HepG2 (cell line): ENCODE data around the gene FOSB. TPM values are rescaled to one million over a fixed set of nuclear protein-coding genes. Genes with fewer than 3 reads are reported as not detected.

Experiments used
- GABPB1 ChIP-seq: IDR thresholded peaks from 2 replicates; pipeline ENCODE4 v1.6.1; 2016; ENCODE audit warnings: mild to moderate bottlenecking, missing genetic modification reagents, moderate library complexity, missing compliant biosample characterization
- KDM5A ChIP-seq: fragments of 200-600 bp; sonication (generic); IDR thresholded peaks from 2 replicates; pipeline ENCODE4 v1.7.0; 2018; ENCODE audit warnings: antibody characterized with exemption, mild to moderate bottlenecking, low read length, borderline replicate concordance
- NBN ChIP-seq: fragments of 450-650 bp; conservative IDR thresholded peaks from 2 replicates; pipeline ENCODE4 v1.6.1; 2017
- PAX8 ChIP-seq: sonication (generic); formaldehyde crosslinking; IDR thresholded peaks from 2 replicates; pipeline ENCODE4 v1.8.0; 2022; ENCODE audit warnings: mild to moderate bottlenecking, missing genetic modification reagents, borderline replicate concordance
- TSC22D2 ChIP-seq: sonication (generic); formaldehyde crosslinking; IDR thresholded peaks from 2 replicates; pipeline ENCODE4 v1.5.1; 2020; ENCODE audit warnings: missing genetic modification reagents, mild to moderate bottlenecking, borderline replicate concordance
- YEATS2 ChIP-seq: sonication (generic); formaldehyde crosslinking; IDR thresholded peaks from 2 replicates; pipeline ENCODE4 v1.4.0; 2020; ENCODE audit warnings: missing genetic modification reagents, borderline replicate concordance
- ZFP36L1 ChIP-seq: sonication (generic); formaldehyde crosslinking; IDR thresholded peaks from 2 replicates; pipeline ENCODE4 v1.8.0; 2022; ENCODE audit warnings: mild to moderate bottlenecking, missing genetic modification reagents, moderate library complexity
- ZNF326 ChIP-seq: sonication (generic); formaldehyde crosslinking; IDR thresholded peaks from 2 replicates; pipeline ENCODE4 v1.4.0; 2020; ENCODE audit warnings: missing genetic modification reagents, borderline replicate concordance
- ZNF547 ChIP-seq: sonication (generic); formaldehyde crosslinking; IDR thresholded peaks from 2 replicates; pipeline ENCODE4 v1.5.1; 2020; ENCODE audit warnings: mild to moderate bottlenecking, missing genetic modification reagents
- ZNF552 ChIP-seq: sonication (generic); formaldehyde crosslinking; IDR thresholded peaks from 2 replicates; pipeline ENCODE4 v1.9.0; 2022; ENCODE audit warnings: missing genetic modification reagents, mild to moderate bottlenecking, borderline replicate concordance
- ZNF879 ChIP-seq: sonication (generic); formaldehyde crosslinking; IDR thresholded peaks from 2 replicates; pipeline ENCODE4 v1.8.1; 2023; ENCODE audit warnings: missing genetic modification reagents
- polyA plus RNA-seq, 8 experiments: library from polyadenylated mRNA; depleted of rRNA in 3 of 8; stranded (reverse) in 7 of 8; unstranded in 1 of 8; fragments of >200 nt; fragmentation: Illumina TruSeq in 4 of 8; extraction: Trizol in 4 of 8; gene quantifications; 2 replicates each; pipeline versions ENCODE4 v1.2.1 to v1.2.3, GENCODE V29; 2011 to 2016; ENCODE audit warnings: low read depth in 4 of 8, missing spikeins in 1 of 8, mixed read lengths in 1 of 8; ENCODE audit not compliant: insufficient read depth in 1 of 8
- total RNA-seq, 5 experiments: library from RNA; depleted of rRNA; stranded (reverse); fragments of >200 nt; fragmentation: Illumina TruSeq; extraction: Trizol; gene quantifications; 2 replicates each; pipeline ENCODE4 v1.2.3, GENCODE V29; 2016; ENCODE audit warnings: low read depth in 1 of 5
- TF ChIP-seq, protein P1 (sequence below): sonication (generic); formaldehyde crosslinking; IDR thresholded peaks from 2 replicates; pipeline ENCODE4 v1.9.0; 2021; ENCODE audit warnings: missing genetic modification reagents, borderline replicate concordance
- TF ChIP-seq, protein P2 (sequence below): sonication (generic); formaldehyde crosslinking; IDR thresholded peaks from 2 replicates; pipeline ENCODE4 v1.4.0; 2020; ENCODE audit warnings: missing genetic modification reagents, borderline replicate concordance
- TF ChIP-seq, protein P3 (sequence below): sonication (generic); formaldehyde crosslinking; IDR thresholded peaks from 2 replicates; pipeline ENCODE4 v1.9.0; 2021; ENCODE audit warnings: missing genetic modification reagents, mild to moderate bottlenecking, borderline replicate concordance
- TF ChIP-seq, protein P4 (sequence below), 2 experiments: sonication (generic) in 1 of 2; formaldehyde crosslinking in 1 of 2; IDR thresholded peaks; 2 replicates each; pipeline versions ENCODE4 v1.4.0 to v1.6.1; 2016 to 2020; ENCODE audit warnings: borderline replicate concordance in 1 of 2, low read depth in 1 of 2, mild to moderate bottlenecking in 1 of 2, missing genetic modification reagents in 1 of 2

Gene FOSB
- total and polyA plus RNA-seq, 2 of the 13 experiments (the other 11 are each of a cell fraction or from before 2014, with no cell fraction given): 2.8 to 6.0 TPM

DNA sequence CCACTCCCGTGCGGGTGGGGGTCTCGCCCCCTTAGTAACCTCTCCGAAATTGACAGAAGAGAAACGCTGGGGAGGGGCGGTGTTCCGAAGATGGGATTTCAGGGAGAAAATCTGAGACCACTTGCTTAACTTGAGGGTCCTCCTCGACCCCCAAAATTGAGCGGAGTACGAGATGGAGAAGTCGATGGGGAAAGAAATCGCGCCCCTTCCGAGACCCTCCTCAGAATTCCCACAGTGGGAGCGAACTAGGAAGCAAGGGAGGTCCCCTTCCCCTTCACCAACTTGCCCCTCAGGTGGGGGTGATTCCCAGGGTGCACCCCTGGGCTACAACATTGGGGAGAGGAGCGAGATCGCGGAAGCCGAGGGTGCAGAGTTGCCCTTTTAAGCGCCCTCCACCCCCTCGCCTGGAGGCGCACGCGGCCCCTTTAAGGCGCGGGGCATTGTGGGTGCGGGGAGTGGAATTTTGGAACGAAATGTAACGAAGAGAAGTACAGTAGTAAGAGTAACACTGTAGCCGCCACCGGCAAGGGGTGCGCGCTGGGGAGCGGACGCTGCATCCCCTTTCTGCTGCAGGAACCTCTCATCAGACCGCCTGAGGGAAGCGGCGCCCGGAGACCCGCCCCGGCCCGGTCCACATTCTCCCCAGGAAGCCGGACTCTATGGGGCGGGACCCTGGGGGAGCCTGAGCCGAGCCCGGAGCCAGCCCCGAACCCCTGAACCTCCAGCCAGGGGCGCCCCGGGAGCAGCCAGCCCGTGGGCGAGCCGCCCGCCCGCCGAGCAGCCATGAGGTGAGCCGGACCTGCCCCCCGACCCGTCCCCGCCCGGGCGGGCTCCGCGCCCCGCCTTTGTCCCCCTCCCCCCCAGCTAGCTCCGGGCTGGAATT is 39.4 kb downstream of the FOSB start, which contains the start of gene VASP (continued):
- no peak for TF ChIP-seq ZFP36L1 (CRISPR knock-in tag)
- 0 out of 2 replicates have a peak, but pooled peaks have one; percentile 11 for TF ChIP-seq TSC22D2 (CRISPR knock-in tag)
- TF ChIP-seq KDM5A: no peak; the same call in 1 of the 2 replicates
- TF ChIP-seq, protein P1, sequence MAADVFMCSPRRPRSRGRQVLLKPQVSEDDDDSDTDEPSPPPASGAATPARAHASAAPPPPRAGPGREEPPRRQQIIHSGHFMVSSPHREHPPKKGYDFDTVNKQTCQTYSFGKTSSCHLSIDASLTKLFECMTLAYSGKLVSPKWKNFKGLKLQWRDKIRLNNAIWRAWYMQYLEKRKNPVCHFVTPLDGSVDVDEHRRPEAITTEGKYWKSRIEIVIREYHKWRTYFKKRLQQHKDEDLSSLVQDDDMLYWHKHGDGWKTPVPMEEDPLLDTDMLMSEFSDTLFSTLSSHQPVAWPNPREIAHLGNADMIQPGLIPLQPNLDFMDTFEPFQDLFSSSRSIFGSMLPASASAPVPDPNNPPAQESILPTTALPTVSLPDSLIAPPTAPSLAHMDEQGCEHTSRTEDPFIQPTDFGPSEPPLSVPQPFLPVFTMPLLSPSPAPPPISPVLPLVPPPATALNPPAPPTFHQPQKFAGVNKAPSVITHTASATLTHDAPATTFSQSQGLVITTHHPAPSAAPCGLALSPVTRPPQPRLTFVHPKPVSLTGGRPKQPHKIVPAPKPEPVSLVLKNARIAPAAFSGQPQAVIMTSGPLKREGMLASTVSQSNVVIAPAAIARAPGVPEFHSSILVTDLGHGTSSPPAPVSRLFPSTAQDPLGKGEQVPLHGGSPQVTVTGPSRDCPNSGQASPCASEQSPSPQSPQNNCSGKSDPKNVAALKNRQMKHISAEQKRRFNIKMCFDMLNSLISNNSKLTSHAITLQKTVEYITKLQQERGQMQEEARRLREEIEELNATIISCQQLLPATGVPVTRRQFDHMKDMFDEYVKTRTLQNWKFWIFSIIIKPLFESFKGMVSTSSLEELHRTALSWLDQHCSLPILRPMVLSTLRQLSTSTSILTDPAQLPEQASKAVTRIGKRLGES (CRISPR knock-in tag): 0 out of 2 replicates have a peak, but pooled peaks have one; percentile 69
- TF ChIP-seq, protein P2, sequence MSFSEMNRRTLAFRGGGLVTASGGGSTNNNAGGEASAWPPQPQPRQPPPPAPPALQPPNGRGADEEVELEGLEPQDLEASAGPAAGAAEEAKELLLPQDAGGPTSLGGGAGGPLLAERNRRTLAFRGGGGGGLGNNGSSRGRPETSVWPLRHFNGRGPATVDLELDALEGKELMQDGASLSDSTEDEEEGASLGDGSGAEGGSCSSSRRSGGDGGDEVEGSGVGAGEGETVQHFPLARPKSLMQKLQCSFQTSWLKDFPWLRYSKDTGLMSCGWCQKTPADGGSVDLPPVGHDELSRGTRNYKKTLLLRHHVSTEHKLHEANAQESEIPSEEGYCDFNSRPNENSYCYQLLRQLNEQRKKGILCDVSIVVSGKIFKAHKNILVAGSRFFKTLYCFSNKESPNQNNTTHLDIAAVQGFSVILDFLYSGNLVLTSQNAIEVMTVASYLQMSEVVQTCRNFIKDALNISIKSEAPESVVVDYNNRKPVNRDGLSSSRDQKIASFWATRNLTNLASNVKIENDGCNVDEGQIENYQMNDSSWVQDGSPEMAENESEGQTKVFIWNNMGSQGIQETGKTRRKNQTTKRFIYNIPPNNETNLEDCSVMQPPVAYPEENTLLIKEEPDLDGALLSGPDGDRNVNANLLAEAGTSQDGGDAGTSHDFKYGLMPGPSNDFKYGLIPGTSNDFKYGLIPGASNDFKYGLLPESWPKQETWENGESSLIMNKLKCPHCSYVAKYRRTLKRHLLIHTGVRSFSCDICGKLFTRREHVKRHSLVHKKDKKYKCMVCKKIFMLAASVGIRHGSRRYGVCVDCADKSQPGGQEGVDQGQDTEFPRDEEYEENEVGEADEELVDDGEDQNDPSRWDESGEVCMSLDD (CRISPR knock-in tag): peak; percentile 71; the same call in 1 of the 2 replicates
- no peak for TF ChIP-seq ZNF552 (CRISPR knock-in tag)
- 0 out of 2 replicates have a peak, but pooled peaks have one; percentile 15 for TF ChIP-seq ZNF326 (CRISPR knock-in tag)
- TF ChIP-seq ZNF879: 0 out of 2 replicates have a peak, but pooled peaks have one; percentile 32
- no peak for TF ChIP-seq NBN
- TF ChIP-seq GABPB1 (CRISPR knock-in tag): peak; percentile 44; the same call in 1 of the 2 replicates
- TF ChIP-seq, protein P3, sequence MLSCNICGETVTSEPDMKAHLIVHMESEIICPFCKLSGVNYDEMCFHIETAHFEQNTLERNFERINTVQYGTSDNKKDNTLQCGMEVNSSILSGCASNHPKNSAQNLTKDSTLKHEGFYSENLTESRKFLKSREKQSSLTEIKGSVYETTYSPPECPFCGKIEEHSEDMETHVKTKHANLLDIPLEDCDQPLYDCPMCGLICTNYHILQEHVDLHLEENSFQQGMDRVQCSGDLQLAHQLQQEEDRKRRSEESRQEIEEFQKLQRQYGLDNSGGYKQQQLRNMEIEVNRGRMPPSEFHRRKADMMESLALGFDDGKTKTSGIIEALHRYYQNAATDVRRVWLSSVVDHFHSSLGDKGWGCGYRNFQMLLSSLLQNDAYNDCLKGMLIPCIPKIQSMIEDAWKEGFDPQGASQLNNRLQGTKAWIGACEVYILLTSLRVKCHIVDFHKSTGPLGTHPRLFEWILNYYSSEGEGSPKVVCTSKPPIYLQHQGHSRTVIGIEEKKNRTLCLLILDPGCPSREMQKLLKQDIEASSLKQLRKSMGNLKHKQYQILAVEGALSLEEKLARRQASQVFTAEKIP (CRISPR knock-in tag): no peak
- TF ChIP-seq ZNF547 (CRISPR knock-in tag): no peak
- TF ChIP-seq, protein P4, sequence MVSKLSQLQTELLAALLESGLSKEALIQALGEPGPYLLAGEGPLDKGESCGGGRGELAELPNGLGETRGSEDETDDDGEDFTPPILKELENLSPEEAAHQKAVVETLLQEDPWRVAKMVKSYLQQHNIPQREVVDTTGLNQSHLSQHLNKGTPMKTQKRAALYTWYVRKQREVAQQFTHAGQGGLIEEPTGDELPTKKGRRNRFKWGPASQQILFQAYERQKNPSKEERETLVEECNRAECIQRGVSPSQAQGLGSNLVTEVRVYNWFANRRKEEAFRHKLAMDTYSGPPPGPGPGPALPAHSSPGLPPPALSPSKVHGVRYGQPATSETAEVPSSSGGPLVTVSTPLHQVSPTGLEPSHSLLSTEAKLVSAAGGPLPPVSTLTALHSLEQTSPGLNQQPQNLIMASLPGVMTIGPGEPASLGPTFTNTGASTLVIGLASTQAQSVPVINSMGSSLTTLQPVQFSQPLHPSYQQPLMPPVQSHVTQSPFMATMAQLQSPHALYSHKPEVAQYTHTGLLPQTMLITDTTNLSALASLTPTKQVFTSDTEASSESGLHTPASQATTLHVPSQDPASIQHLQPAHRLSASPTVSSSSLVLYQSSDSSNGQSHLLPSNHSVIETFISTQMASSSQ (IDR thresholded peaks at IDR 0.05; ENCODE audit: low read depth): no peak
- TF ChIP-seq, protein P4 (CRISPR knock-in tag; IDR thresholded peaks at IDR 0.05; ENCODE audit: borderline replicate concordance): 0 out of 2 replicates have a peak, but pooled peaks have one; percentile 40
- no peak; the same call in 1 of the 2 replicates for TF ChIP-seq YEATS2 (CRISPR knock-in tag)
- no peak for TF ChIP-seq PAX8
